ENCODE measurements around the gene CTNNA3. TPM values are rescaled to one million over a fixed set of nuclear protein-coding genes. Genes with fewer than 3 reads are reported as not detected.

The CTNNA3 gene
- total RNA-seq, 1 donor from 2014 or later, result 3.3 TPM

GRCh38 chr10:67075491-67075971, 620.5 kb downstream of the CTNNA3 start:
- no peaks in the 10 kb centered on the region for H3K9me3 Mint-ChIP-seq (ENCODE audit: unreplicated experiment)

GRCh38 chr10:67072654-67073053, 623.3 kb downstream of the CTNNA3 start:
- no peaks in the 10 kb centered on the region for H3K36me3 Mint-ChIP-seq (ENCODE audit: unreplicated experiment)
- H3K27me3 Mint-ChIP-seq (ENCODE audit: unreplicated experiment), result no peaks in the 10 kb centered on the region
- H3K27ac Mint-ChIP-seq (ENCODE audit: unreplicated experiment), result no peak overlapping the region
- TF ChIP-seq CTCF (IDR thresholded peaks at IDR 0.05; ENCODE audit: partially characterized antibody, unreplicated experiment), result no peak
- no peaks in the 10 kb centered on the region for H3K9me3 Mint-ChIP-seq (ENCODE audit: unreplicated experiment)
- no peak overlapping the region for H3K4me3 Mint-ChIP-seq (ENCODE audit: unreplicated experiment)
- no peak for DNase-seq
- no peaks in the 10 kb centered on the region for H3K4me1 Mint-ChIP-seq (ENCODE audit: low read depth, unreplicated experiment)

More at GRCh38 chr10:67075491-67075971, 620.5 kb downstream of the CTNNA3 start:
- no peak for TF ChIP-seq CTCF (IDR thresholded peaks at IDR 0.05; ENCODE audit: partially characterized antibody, unreplicated experiment)
- H3K36me3 Mint-ChIP-seq (ENCODE audit: unreplicated experiment), result no peaks in the 10 kb centered on the region
- H3K27ac Mint-ChIP-seq (ENCODE audit: unreplicated experiment), result no peak overlapping the region
- no peak for DNase-seq
- no peaks in the 10 kb centered on the region for H3K27me3 Mint-ChIP-seq (ENCODE audit: unreplicated experiment)
- H3K4me1 Mint-ChIP-seq (ENCODE audit: low read depth, unreplicated experiment), result no peaks in the 10 kb centered on the region
- no peak overlapping the region for H3K4me3 Mint-ChIP-seq (ENCODE audit: unreplicated experiment)

- H3K27ac Mint-ChIP-seq (ENCODE audit: unreplicated experiment), result no peak overlapping the region
- H3K4me3 Mint-ChIP-seq (ENCODE audit: unreplicated experiment), result no peak overlapping the region
- no peaks in the 10 kb centered on the region for H3K9me3 Mint-ChIP-seq (ENCODE audit: unreplicated experiment)
- no peaks in the 10 kb centered on the region for H3K36me3 Mint-ChIP-seq (ENCODE audit: unreplicated experiment)
- no peak for DNase-seq
- no peaks in the 10 kb centered on the region for H3K27me3 Mint-ChIP-seq (ENCODE audit: unreplicated experiment)
- no peak for TF ChIP-seq CTCF (IDR thresholded peaks at IDR 0.05; ENCODE audit: partially characterized antibody, unreplicated experiment)
- H3K4me1 Mint-ChIP-seq (ENCODE audit: low read depth, unreplicated experiment), result no peaks in the 10 kb centered on the region
These were observed 645.6 kb downstream of the CTNNA3 start for GRCh38 chr10:67050415-67050814.

GRCh38 chr10:67049988-67050387, 646.0 kb downstream of the CTNNA3 start:
- TF ChIP-seq CTCF (IDR thresholded peaks at IDR 0.05; ENCODE audit: partially characterized antibody, unreplicated experiment), result no peak
- Mint-ChIP-seq H3K4me1 (ENCODE audit: low read depth, unreplicated experiment) (no peaks in the 10 kb centered on the region), H3K36me3 (ENCODE audit: unreplicated experiment) (no peaks in the 10 kb centered on the region), H3K27ac (ENCODE audit: unreplicated experiment) (no peak overlapping the region), H3K27me3 (ENCODE audit: unreplicated experiment) (no peaks in the 10 kb centered on the region), H3K4me3 (ENCODE audit: unreplicated experiment) (no peak overlapping the region), H3K9me3 (ENCODE audit: unreplicated experiment) (no peaks in the 10 kb centered on the region)
- DNase-seq, result no peak

GRCh38 chr10:67046507-67046906, 649.5 kb downstream of the CTNNA3 start:
- H3K9me3 Mint-ChIP-seq (ENCODE audit: unreplicated experiment), result no peaks in the 10 kb centered on the region
- TF ChIP-seq CTCF (IDR thresholded peaks at IDR 0.05; ENCODE audit: partially characterized antibody, unreplicated experiment), result no peak
- H3K27ac Mint-ChIP-seq (ENCODE audit: unreplicated experiment), result no peak overlapping the region
- no peaks in the 10 kb centered on the region for H3K4me1 Mint-ChIP-seq (ENCODE audit: low read depth, unreplicated experiment)
- no peak for DNase-seq
- H3K27me3 Mint-ChIP-seq (ENCODE audit: unreplicated experiment), result no peaks in the 10 kb centered on the region
- no peak overlapping the region for H3K4me3 Mint-ChIP-seq (ENCODE audit: unreplicated experiment)
- H3K36me3 Mint-ChIP-seq (ENCODE audit: unreplicated experiment), result no peaks in the 10 kb centered on the region
